Right lobe of liver (tissue), 6 donors: ENCODE measurements around the gene TOX3. TPM values are rescaled to one million over a fixed set of nuclear protein-coding genes. Genes with fewer than 3 reads are reported as not detected.

Experiments used
- ATAC-seq, 4 donors: fragments of 200-7000 bp; cut with Tn5 transposase; one replicate each; pipeline ENCODE4 v1.9.1; 2020; ENCODE audit warnings: mild to moderate bottlenecking in 4 of 4, moderate library complexity in 4 of 4
- DNase-seq, 3 donors: peaks; one replicate each; pipeline ENCODE4 v3.0.0-alpha.2; 2020
- H3K27ac ChIP-seq, 3 donors: fragments of 200-600 bp; one replicate each; pipeline ENCODE4 v1.8.0; 2022
- H3K27me3 ChIP-seq, 2 donors: fragments of 200-600 bp; one replicate each; pipeline ENCODE4 v1.8.0; 2022
- H3K36me3 ChIP-seq, 4 donors: fragments of 200-600 bp; sonication (generic) in 1 of 4; one replicate each; pipeline versions ENCODE4 v1.5.1 to v1.8.0; 2017 to 2022; ENCODE audit warnings: control low read depth in 1 of 4
- H3K4me1 ChIP-seq, 4 donors: fragments of 200-600 bp; sonication (generic) in 1 of 4; one replicate each; pipeline versions ENCODE4 v1.5.1 to v1.8.0; 2017 to 2022; ENCODE audit warnings: control low read depth in 1 of 4
- H3K4me3 ChIP-seq, 3 donors: fragments of 200-600 bp; one replicate each; pipeline ENCODE4 v1.8.0; 2022
- H3K9me3 ChIP-seq, 4 donors: fragments of 200-600 bp; sonication (generic) in 1 of 4; one replicate each; pipeline versions ENCODE4 v1.5.1 to v1.8.0; 2017 to 2022; ENCODE audit warnings: control low read depth in 1 of 4
- POLR2A ChIP-seq: fragments of 450-650 bp; IDR thresholded peaks from one replicate; pipeline ENCODE4 v1.6.1; 2017; ENCODE audit warnings: antibody characterized with exemption, mild to moderate bottlenecking
- WGBS: methylation state at CpG from one replicate; pipeline ENCODE4 v1.1.6; 2018; ENCODE audit warnings: low coverage, low lambda C conversion rate; ENCODE audit not compliant: insufficient coverage; ENCODE audit errors: missing lambda C conversion rate; 5-methylcytosine and 5-hydroxymethylcytosine counted together
- intact Hi-C, 2 donors: fragments of 100-400 bp; cut with DNase I; formaldehyde crosslinking; loops; one replicate each; pipeline versions ENCODE4 v1.11.2 to v1.14.1; 2022
- total RNA-seq, 6 experiments: library from RNA; depleted of rRNA in 2 of 6; stranded (reverse); fragments of >200 nt in 2 of 6; fragmentation: NEBNext Ultra II Directional in 3 of 6; extraction: Animal tissue kit (Norgen Biotek cat#: 25700) in 3 of 6; gene quantifications; one replicate each; pipeline versions ENCODE4 v1.1.0 to v1.2.4, GENCODE V29; 2016 to 2023
- TF ChIP-seq, protein P1 (sequence below), 4 donors: fragments of 200-600 bp in 3 of 4; fragments of 450-650 bp in 1 of 4; IDR thresholded peaks; one replicate each; pipeline versions ENCODE4 v1.5.1 to v1.8.0; 2016 to 2022; ENCODE audit warnings: antibody characterized with exemption in 4 of 4, mild to moderate bottlenecking in 2 of 4
- donor health status: DM: no; HTN: yes; CAD: no.
- donor health status: DM: no; HTN: no; CAD: no.
- donor health status: DM: no; HTN: no; CAD: no.
- donor health status: DM: no; HTN: yes; CAD: no.
- donor health status: DM: no; HTN: yes; CAD: no.

Gene TOX3
- total RNA-seq, 6 experiments from 2014 or later, result 0.92 to 5.8 (median 3.6) TPM

DNA sequence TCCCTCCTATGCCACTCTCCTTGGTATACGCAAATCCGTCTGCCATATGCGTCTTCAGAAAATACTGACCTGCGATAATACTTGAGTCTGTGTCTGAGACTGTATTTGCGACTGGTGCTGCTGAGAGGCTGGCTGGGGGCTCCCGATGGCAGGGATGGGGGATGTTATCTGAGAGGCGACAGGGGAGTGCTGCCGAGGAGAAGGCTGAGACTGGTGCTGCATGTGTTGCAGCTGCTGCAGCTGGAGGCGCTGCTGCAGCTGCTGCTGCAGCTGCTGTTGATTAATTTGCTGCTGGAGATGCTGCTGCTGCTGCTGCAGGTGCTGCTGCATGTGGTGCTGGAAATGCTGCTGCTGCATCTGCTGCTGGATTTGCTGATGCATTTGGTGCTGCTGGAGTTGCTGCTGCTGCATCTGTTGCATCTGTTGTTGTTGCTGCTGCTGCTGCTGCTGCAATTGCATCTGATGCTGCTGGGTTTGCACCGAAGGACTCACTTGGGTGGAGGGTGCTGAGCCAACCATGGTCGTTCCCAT, 107.7 kb downstream of the TOX3 start:
- no peak for ATAC-seq
- intact Hi-C loops, result no loop called here
- Histone ChIP-seq H3K4me1 (no peaks in the 10 kb centered on the region), H3K36me3 (peaks cover 0 to 8% (median 3%) of the 10 kb centered on the region in 4 donors), H3K4me3 (no peak overlapping the region), H3K27ac (no peak overlapping the region), H3K27me3 (no peaks in the 10 kb centered on the region), H3K9me3 (no peaks in the 10 kb centered on the region)
- 92% methylated on average over 7 of the region's 11 CpGs for WGBS
- no peak for DNase-seq
- no peak for TF ChIP-seq POLR2A
- TF ChIP-seq, protein P1, sequence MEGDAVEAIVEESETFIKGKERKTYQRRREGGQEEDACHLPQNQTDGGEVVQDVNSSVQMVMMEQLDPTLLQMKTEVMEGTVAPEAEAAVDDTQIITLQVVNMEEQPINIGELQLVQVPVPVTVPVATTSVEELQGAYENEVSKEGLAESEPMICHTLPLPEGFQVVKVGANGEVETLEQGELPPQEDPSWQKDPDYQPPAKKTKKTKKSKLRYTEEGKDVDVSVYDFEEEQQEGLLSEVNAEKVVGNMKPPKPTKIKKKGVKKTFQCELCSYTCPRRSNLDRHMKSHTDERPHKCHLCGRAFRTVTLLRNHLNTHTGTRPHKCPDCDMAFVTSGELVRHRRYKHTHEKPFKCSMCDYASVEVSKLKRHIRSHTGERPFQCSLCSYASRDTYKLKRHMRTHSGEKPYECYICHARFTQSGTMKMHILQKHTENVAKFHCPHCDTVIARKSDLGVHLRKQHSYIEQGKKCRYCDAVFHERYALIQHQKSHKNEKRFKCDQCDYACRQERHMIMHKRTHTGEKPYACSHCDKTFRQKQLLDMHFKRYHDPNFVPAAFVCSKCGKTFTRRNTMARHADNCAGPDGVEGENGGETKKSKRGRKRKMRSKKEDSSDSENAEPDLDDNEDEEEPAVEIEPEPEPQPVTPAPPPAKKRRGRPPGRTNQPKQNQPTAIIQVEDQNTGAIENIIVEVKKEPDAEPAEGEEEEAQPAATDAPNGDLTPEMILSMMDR (IDR thresholded peaks at IDR 0.05), result no peak

DNA sequence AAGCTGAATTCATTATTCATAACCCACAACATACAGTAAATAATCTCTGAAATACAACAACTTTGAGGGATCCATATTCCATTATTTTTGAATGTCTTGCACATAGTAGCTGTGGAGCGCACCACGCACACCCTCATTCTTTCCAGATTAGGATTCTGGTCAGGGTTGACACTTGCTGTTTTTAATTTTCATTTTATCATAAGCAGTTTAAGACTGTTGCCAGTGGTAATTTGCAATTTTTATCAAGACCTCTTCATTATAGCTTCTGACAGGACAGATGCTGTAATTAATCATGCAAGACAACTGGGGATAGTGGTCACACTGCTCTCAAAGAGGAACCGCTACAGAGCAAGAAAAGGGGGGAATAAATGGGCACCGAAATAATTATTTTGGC, 109.7 kb downstream of the TOX3 start:
- no peaks in the 10 kb centered on the region for H3K27me3 ChIP-seq
- no peak overlapping the region for H3K4me3 ChIP-seq
- H3K27ac ChIP-seq, result no peak overlapping the region
- ATAC-seq (no peak), DNase-seq (no peak)
- peaks cover 0 to 6% (median 2%) of the 10 kb centered on the region in 4 donors for H3K36me3 ChIP-seq
- TF ChIP-seq POLR2A, result no peak
- TF ChIP-seq, protein P1 (IDR thresholded peaks at IDR 0.05), result no peak
- WGBS, result 73% methylated on average over 4 of the region's 4 CpGs
- no peaks in the 10 kb centered on the region for H3K9me3 ChIP-seq
- no peaks in the 10 kb centered on the region for H3K4me1 ChIP-seq
- intact Hi-C loops, result no loop called here

DNA sequence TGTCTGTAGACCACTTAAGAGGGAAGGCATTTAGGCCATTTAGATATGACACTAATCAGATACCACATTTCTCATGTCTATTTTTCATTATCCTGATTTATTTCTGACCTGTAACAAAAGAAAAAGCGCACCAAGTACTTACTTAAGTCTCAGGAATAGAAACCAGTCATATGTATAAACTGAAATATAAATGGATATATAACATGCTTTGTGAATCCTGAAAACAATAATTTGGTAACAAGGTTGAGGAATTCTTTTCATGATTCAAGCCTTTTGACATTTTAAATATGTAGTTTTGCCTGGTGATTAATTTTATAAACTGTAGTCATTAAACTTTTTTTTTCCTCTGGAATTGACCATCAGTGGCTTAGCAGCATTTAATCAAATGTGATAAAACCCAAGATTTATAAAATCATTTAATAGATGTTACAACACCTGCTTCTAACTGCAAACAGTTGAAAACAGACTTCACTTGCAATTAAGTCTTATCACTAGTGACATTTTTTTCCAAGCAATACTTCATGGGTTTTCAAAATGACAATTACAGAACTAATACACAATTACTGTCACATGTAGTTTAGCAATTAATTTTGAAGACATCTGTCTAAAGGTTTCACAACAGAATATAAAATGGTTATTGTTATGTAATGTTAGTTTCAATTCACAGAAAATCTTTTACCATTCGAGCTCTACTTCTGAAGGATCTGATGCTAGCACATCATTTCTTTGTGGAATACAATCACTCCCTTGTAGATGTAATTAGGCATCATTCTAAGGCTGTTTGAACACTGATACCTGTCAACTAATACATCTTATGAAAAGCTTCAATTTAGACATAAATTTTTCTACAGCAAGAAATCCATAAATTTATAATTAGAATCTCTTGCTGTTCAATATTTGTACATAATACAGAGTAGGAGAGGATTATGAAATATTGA, 110.3 kb downstream of the TOX3 start:
- ATAC-seq, result no peak
- H3K27me3 ChIP-seq, result no peaks in the 10 kb centered on the region
- no peak overlapping the region for H3K27ac ChIP-seq
- 68% methylated on average over 2 of the region's 2 CpGs for WGBS
- no peak overlapping the region for H3K4me3 ChIP-seq
- no peak for DNase-seq
- H3K36me3 ChIP-seq, result peaks cover 0 to 6% (median 2%) of the 10 kb centered on the region in 4 donors
- H3K4me1 ChIP-seq, result no peaks in the 10 kb centered on the region
- TF ChIP-seq, protein P1 (IDR thresholded peaks at IDR 0.05), result no peak
- no peak for TF ChIP-seq POLR2A
- H3K9me3 ChIP-seq, result no peaks in the 10 kb centered on the region
- intact Hi-C loops, result no loop called here

DNA sequence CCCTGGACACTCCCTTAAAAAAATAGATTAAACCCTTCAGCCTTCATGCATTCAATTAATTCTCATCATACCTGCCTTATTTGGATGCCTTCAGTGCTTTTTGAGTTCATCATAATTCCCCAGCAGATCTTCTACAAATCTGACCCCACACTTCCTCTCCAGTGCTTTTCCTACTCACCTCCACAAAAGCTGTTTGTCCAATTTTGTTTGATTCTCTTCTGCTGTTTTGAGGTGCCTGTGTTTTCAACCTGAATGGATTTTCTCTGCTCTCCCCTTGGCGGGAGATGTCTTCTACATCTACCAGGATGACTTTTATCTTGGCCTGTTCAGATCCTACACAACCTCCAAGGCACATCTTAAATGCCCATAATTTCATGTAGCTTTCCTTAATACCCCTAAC, 112.7 kb downstream of the TOX3 start:
- no peak for ATAC-seq
- H3K4me1 ChIP-seq, result no peaks in the 10 kb centered on the region
- no peak for DNase-seq
- H3K27ac ChIP-seq, result no peak overlapping the region
- TF ChIP-seq, protein P1 (IDR thresholded peaks at IDR 0.05), result no peak
- TF ChIP-seq POLR2A, result no peak
- peaks cover 0 to 3% (median 2%) of the 10 kb centered on the region in 4 donors for H3K36me3 ChIP-seq
- WGBS, result 82% methylated on average over 1 of the region's 1 CpG
- no peaks in the 10 kb centered on the region for H3K27me3 ChIP-seq
- H3K9me3 ChIP-seq, result no peaks in the 10 kb centered on the region
- H3K4me3 ChIP-seq, result no peak overlapping the region
- intact Hi-C loops, result no loop called here
